ENCODE results near the gene TRIO. TPM values are rescaled to one million over a fixed set of nuclear protein-coding genes. Genes with fewer than 3 reads are reported as not detected.

The TRIO gene
- total RNA-seq, 3 donors from 2014 or later (not counting 1 experiment from before 2014, with no cell fraction given) = 84.6 to 136 (median 94.3) TPM

- Mint-ChIP-seq H3K27me3 (ENCODE audit: low read depth in 2 of 2) (peaks cover 0 to 6% of the 10 kb centered on the region in 2 donors), H3K9me3 (no peaks in the 10 kb centered on the region), H3K27ac (no peak overlapping the region), H3K4me3 (no peak overlapping the region), H3K36me3 (no peaks in the 10 kb centered on the region), H3K4me1 (no peaks in the 10 kb centered on the region)
- Histone ChIP-seq H3K4me1 (ENCODE audit: control insufficient read depth, insufficient read depth, low read length) (no peaks in the 10 kb centered on the region), H3K9me3 (ENCODE audit: control insufficient read depth, insufficient read depth, low read length) (no peaks in the 10 kb centered on the region), H3K27me3 (ENCODE audit: control insufficient read depth, insufficient read depth, low read length) (no peaks in the 10 kb centered on the region), H3K36me3 (ENCODE audit: control insufficient read depth, insufficient read depth, low read length) (no peaks in the 10 kb centered on the region), H3K27ac (ENCODE audit: low read length) (no peak overlapping the region), H3K4me3 (ENCODE audit: low read length) (no peak overlapping the region)
- TF ChIP-seq, protein P1, sequence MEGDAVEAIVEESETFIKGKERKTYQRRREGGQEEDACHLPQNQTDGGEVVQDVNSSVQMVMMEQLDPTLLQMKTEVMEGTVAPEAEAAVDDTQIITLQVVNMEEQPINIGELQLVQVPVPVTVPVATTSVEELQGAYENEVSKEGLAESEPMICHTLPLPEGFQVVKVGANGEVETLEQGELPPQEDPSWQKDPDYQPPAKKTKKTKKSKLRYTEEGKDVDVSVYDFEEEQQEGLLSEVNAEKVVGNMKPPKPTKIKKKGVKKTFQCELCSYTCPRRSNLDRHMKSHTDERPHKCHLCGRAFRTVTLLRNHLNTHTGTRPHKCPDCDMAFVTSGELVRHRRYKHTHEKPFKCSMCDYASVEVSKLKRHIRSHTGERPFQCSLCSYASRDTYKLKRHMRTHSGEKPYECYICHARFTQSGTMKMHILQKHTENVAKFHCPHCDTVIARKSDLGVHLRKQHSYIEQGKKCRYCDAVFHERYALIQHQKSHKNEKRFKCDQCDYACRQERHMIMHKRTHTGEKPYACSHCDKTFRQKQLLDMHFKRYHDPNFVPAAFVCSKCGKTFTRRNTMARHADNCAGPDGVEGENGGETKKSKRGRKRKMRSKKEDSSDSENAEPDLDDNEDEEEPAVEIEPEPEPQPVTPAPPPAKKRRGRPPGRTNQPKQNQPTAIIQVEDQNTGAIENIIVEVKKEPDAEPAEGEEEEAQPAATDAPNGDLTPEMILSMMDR (IDR thresholded peaks at IDR 0.05) = no peak
- intact Hi-C loops (cut with micrococcal nuclease) = no loop called here
- WGBS (ENCODE audit: insufficient coverage) = 100% methylated on average over 3 of the region's 5 CpGs
- ATAC-seq (no peak), DNase-seq (no peak)
These were observed 19.1 kb upstream of the TRIO start for GRCh38 chr5:14123974-14124482.

GRCh38 chr5:14125262-14125661 is 17.9 kb upstream of the TRIO start:
- ATAC-seq (no peak), DNase-seq (no peak)
- no peaks in the 10 kb centered on the region for H3K9me3 Mint-ChIP-seq
- intact Hi-C loops (cut with micrococcal nuclease) = no loop called here
- Histone ChIP-seq H3K36me3 (ENCODE audit: control insufficient read depth, insufficient read depth, low read length) (no peaks in the 10 kb centered on the region), H3K27me3 (ENCODE audit: control insufficient read depth, insufficient read depth, low read length) (no peaks in the 10 kb centered on the region), H3K27ac (ENCODE audit: low read length) (no peak overlapping the region), H3K4me3 (ENCODE audit: low read length) (no peak overlapping the region), H3K4me1 (ENCODE audit: control insufficient read depth, insufficient read depth, low read length) (no peaks in the 10 kb centered on the region), H3K9me3 (ENCODE audit: control insufficient read depth, insufficient read depth, low read length) (no peaks in the 10 kb centered on the region)
- no peaks in the 10 kb centered on the region for H3K27me3 Mint-ChIP-seq (ENCODE audit: low read depth in 2 of 2)
- TF ChIP-seq, protein P1 (IDR thresholded peaks at IDR 0.05) = no peak
- no peak overlapping the region for H3K4me3 Mint-ChIP-seq
- no peak overlapping the region for H3K27ac Mint-ChIP-seq
- H3K36me3 Mint-ChIP-seq = no peaks in the 10 kb centered on the region
- 91% methylated on average over 1 of the region's 1 CpG for WGBS (ENCODE audit: insufficient coverage)
- no peaks in the 10 kb centered on the region for H3K4me1 Mint-ChIP-seq

- intact Hi-C loops (cut with micrococcal nuclease) = no loop called here
- Histone ChIP-seq H3K36me3 (ENCODE audit: control insufficient read depth, insufficient read depth, low read length) (no peaks in the 10 kb centered on the region), H3K9me3 (ENCODE audit: control insufficient read depth, insufficient read depth, low read length) (no peaks in the 10 kb centered on the region), H3K4me1 (ENCODE audit: control insufficient read depth, insufficient read depth, low read length) (no peaks in the 10 kb centered on the region), H3K27me3 (ENCODE audit: control insufficient read depth, insufficient read depth, low read length) (no peaks in the 10 kb centered on the region), H3K4me3 (ENCODE audit: low read length) (no peak overlapping the region), H3K27ac (ENCODE audit: low read length) (no peak overlapping the region)
- Mint-ChIP-seq H3K9me3 (no peaks in the 10 kb centered on the region), H3K4me3 (no peak overlapping the region), H3K4me1 (no peaks in the 10 kb centered on the region), H3K27me3 (ENCODE audit: low read depth in 2 of 2) (peaks cover 0 to 10% of the 10 kb centered on the region in 2 donors), H3K27ac (no peak overlapping the region), H3K36me3 (no peaks in the 10 kb centered on the region)
- 53% methylated on average over 3 of the region's 3 CpGs for WGBS (ENCODE audit: insufficient coverage)
- ATAC-seq (no peak), DNase-seq (no peak)
- TF ChIP-seq, protein P1 (IDR thresholded peaks at IDR 0.05) = no peak
These were observed 15.6 kb upstream of the TRIO start for GRCh38 chr5:14127587-14127986.

DNA sequence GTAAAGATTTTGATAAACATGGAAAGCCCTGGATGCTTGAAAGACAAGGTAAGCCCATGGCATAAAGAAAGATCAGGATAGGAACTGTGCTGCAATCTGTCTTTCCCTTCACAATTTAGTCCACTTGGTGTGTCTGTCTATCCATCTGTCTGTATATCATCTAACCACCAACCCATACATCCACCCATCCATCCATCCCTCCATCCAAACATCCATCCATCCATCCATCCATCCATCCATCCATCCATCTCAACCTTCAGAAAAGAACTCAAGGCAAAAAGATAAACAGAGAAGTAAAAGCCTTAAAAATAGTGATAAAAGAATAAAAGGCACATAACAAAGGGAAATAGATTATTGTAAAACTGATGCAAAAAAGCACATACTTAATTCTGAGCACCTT is 15.1 kb upstream of the TRIO start:
- intact Hi-C loops (cut with micrococcal nuclease) = no loop called here
- no peaks in the 10 kb centered on the region for H3K9me3 Mint-ChIP-seq
- TF ChIP-seq, protein P1 (IDR thresholded peaks at IDR 0.05) = no peak
- DNase-seq = no peak
- H3K36me3 Mint-ChIP-seq = no peaks in the 10 kb centered on the region
- H3K27ac Mint-ChIP-seq = no peak overlapping the region
- Histone ChIP-seq H3K27ac (ENCODE audit: low read length) (no peak overlapping the region), H3K4me1 (ENCODE audit: control insufficient read depth, insufficient read depth, low read length) (no peaks in the 10 kb centered on the region), H3K27me3 (ENCODE audit: control insufficient read depth, insufficient read depth, low read length) (no peaks in the 10 kb centered on the region), H3K4me3 (ENCODE audit: low read length) (no peak overlapping the region), H3K36me3 (ENCODE audit: control insufficient read depth, insufficient read depth, low read length) (no peaks in the 10 kb centered on the region), H3K9me3 (ENCODE audit: control insufficient read depth, insufficient read depth, low read length) (no peaks in the 10 kb centered on the region)
- no peak for ATAC-seq
- H3K27me3 Mint-ChIP-seq (ENCODE audit: low read depth in 2 of 2) = peaks cover 0 to 10% of the 10 kb centered on the region in 2 donors
- no peaks in the 10 kb centered on the region for H3K4me1 Mint-ChIP-seq
- H3K4me3 Mint-ChIP-seq = no peak overlapping the region
